ENCODE results near the gene MVB12A.

Gene MVB12A

GRCh38 chr19:17468302-17469091 is 48.6 kb downstream of the MVB12A start:
- H3K36me3 Mint-ChIP-seq, result no peaks in the 10 kb centered on the region
- peak in 1 of 2 donors; percentile 24 for DNase-seq (ENCODE audit: low spot score in 2 of 2)
- H3K27me3 Mint-ChIP-seq, result peaks cover 1% of the 10 kb centered on the region
- peak overlapping the region; percentile 95 for H3K4me3 Mint-ChIP-seq
- H3K27ac Mint-ChIP-seq, result peak overlapping the region; percentile 89
- ATAC-seq (ENCODE audit: low read depth), result no peak
- H3K4me1 Mint-ChIP-seq, result peaks cover 20% of the 10 kb centered on the region
- no peaks in the 10 kb centered on the region for H3K9me3 Mint-ChIP-seq

GRCh38 chr19:17469092-17469480 is 49.2 kb downstream of the MVB12A start:
- H3K4me3 Mint-ChIP-seq, result peak overlapping the region; percentile 95
- H3K9me3 Mint-ChIP-seq, result no peaks in the 10 kb centered on the region
- H3K4me1 Mint-ChIP-seq, result peaks cover 20% of the 10 kb centered on the region
- no peaks in the 10 kb centered on the region for H3K36me3 Mint-ChIP-seq
- DNase-seq (ENCODE audit: low spot score in 2 of 2) (no peak), ATAC-seq (ENCODE audit: low read depth) (no peak)
- H3K27me3 Mint-ChIP-seq, result no peaks in the 10 kb centered on the region
- H3K27ac Mint-ChIP-seq, result peak overlapping the region; percentile 89

- Mint-ChIP-seq H3K27ac (peak overlapping the region; percentile 89), H3K9me3 (no peaks in the 10 kb centered on the region), H3K36me3 (no peaks in the 10 kb centered on the region), H3K4me1 (peaks cover 20% of the 10 kb centered on the region), H3K4me3 (peak overlapping the region; percentile 95), H3K27me3 (no peaks in the 10 kb centered on the region)
- peak; percentile 81 to 82 for DNase-seq (ENCODE audit: low spot score in 2 of 2)
- peak; percentile 80 for ATAC-seq (ENCODE audit: low read depth)
Measured at GRCh38 chr19:17469481-17470067, 49.7 kb downstream of the MVB12A start.

- H3K36me3 Mint-ChIP-seq, result no peaks in the 10 kb centered on the region
- H3K27ac Mint-ChIP-seq, result peak within 1 kb of the TSS; percentile 89
- H3K4me3 Mint-ChIP-seq, result peak within 1 kb of the TSS; percentile 95
- H3K9me3 Mint-ChIP-seq, result no peaks in the 10 kb centered on the region
- peaks cover 20% of the 10 kb centered on the region for H3K4me1 Mint-ChIP-seq
- H3K27me3 Mint-ChIP-seq, result no peaks in the 10 kb centered on the region
- DNase-seq (ENCODE audit: low spot score in 2 of 2) (peak; percentile 76 to 84), ATAC-seq (ENCODE audit: low read depth) (peak; percentile 71)
Measured at GRCh38 chr19:17470068-17470841, 50.4 kb downstream of the MVB12A start, which contains the start of gene SLC27A1. Gene SLC27A1, plus strand, starts transcription at chr19:17470524. Its CDS starts 17 bp downstream, at chr19:17470541.

- H3K9me3 Mint-ChIP-seq, result no peaks in the 10 kb centered on the region
- no peaks in the 10 kb centered on the region for H3K36me3 Mint-ChIP-seq
- peaks cover 20% of the 10 kb centered on the region for H3K4me1 Mint-ChIP-seq
- DNase-seq (ENCODE audit: low spot score in 2 of 2), result no peak
- no peak overlapping the region for H3K27ac Mint-ChIP-seq
- ATAC-seq (ENCODE audit: low read depth), result no peak
- peak overlapping the region; percentile 95 for H3K4me3 Mint-ChIP-seq
- no peaks in the 10 kb centered on the region for H3K27me3 Mint-ChIP-seq
Measured at GRCh38 chr19:17471410-17472125, 51.7 kb downstream of the MVB12A start.

GRCh38 chr19:17473041-17473440 is 53.2 kb downstream of the MVB12A start:
- H3K4me1 Mint-ChIP-seq, result peaks cover 15% of the 10 kb centered on the region
- DNase-seq (ENCODE audit: low spot score in 2 of 2) (no peak), ATAC-seq (ENCODE audit: low read depth) (no peak)
- no peak overlapping the region for H3K4me3 Mint-ChIP-seq
- H3K36me3 Mint-ChIP-seq, result no peaks in the 10 kb centered on the region
- no peaks in the 10 kb centered on the region for H3K27me3 Mint-ChIP-seq
- H3K9me3 Mint-ChIP-seq, result no peaks in the 10 kb centered on the region
- H3K27ac Mint-ChIP-seq, result no peak overlapping the region

Data from memory B cell (primary cell).